Heart right ventricle (tissue), 16 donors: ENCODE results near the gene UTS2R. TPM values are rescaled to one million over a fixed set of nuclear protein-coding genes. Genes with fewer than 3 reads are reported as not detected.

Source experiments
- ATAC-seq, 8 donors: fragments of 200-7000 bp; cut with Tn5 transposase; one replicate each; pipeline ENCODE4 v1.9.1; 2020; ENCODE audit warnings: mild to moderate bottlenecking in 8 of 8, moderate library complexity in 8 of 8, moderate number of reproducible peaks in 1 of 8
- DNase-seq, 2 donors: peaks; one replicate each; pipeline ENCODE4 v3.0.0-alpha.2; 2020
- H3K27ac ChIP-seq, 10 donors: fragments of 200-600 bp; sonication (generic) in 2 of 10; one replicate each; pipeline versions ENCODE4 v1.5.0 to v1.8.0; 2020 to 2022; ENCODE audit warnings: mild to moderate bottlenecking in 3 of 10
- H3K27me3 ChIP-seq, 7 donors: fragments of 200-600 bp; one replicate each; pipeline ENCODE4 v1.8.0; 2021 to 2022; ENCODE audit warnings: mild to moderate bottlenecking in 2 of 7
- H3K36me3 ChIP-seq, 9 donors: fragments of 200-600 bp; sonication (generic) in 1 of 9; one replicate each; pipeline versions ENCODE4 v1.5.0 to v1.8.0; 2020 to 2022; ENCODE audit warnings: mild to moderate bottlenecking in 2 of 9
- H3K4me1 ChIP-seq, 9 donors: fragments of 200-600 bp; sonication (generic) in 1 of 9; one replicate each; pipeline versions ENCODE4 v1.5.0 to v1.8.0; 2020 to 2022; ENCODE audit warnings: mild to moderate bottlenecking in 4 of 9
- H3K4me3 ChIP-seq, 10 donors: fragments of 200-600 bp; sonication (generic) in 2 of 10; one replicate each; pipeline versions ENCODE4 v1.5.0 to v1.8.0; 2020 to 2022; ENCODE audit warnings: mild to moderate bottlenecking in 7 of 10, moderate library complexity in 2 of 10
- H3K9me3 ChIP-seq, 11 donors: fragments of 200-600 bp in 10 of 11; sonication (generic) in 2 of 11; one replicate each; pipeline versions ENCODE4 v1.5.0 to v1.8.0; 2013 to 2022; ENCODE audit warnings: mild to moderate bottlenecking in 2 of 11, control low read depth in 1 of 11, moderate library complexity in 1 of 11
- WGBS, 2 donors: extraction: QIAGEN DNeasy Blood & Tissue Kit; methylation state at CpG; one replicate each; pipeline ENCODE4 v1.1.7; 2013; ENCODE audit warnings: inconsistent platforms in 1 of 2; 5-methylcytosine and 5-hydroxymethylcytosine counted together
- intact Hi-C, 10 donors: fragments of 100-400 bp; cut with DNase I; formaldehyde crosslinking; loops; one replicate each; pipeline versions ENCODE4 v1.11.1 to v1.14.2; 2022
- polyA plus RNA-seq, 2 donors: library from polyadenylated mRNA; stranded (reverse); fragments of 200-250 nt; gene quantifications; one replicate each; pipeline ENCODE4 v1.2.3, GENCODE V29; 2013
- total RNA-seq, 10 donors: library from RNA; stranded (reverse); fragmentation: NEBNext Ultra II Directional in 3 of 10; extraction: Animal tissue kit (Norgen Biotek cat#: 25700) in 3 of 10; gene quantifications; one replicate each; pipeline versions ENCODE4 v1.2.1 to v1.2.4, GENCODE V29; 2021 to 2023
- TF ChIP-seq, protein P1 (sequence below), 9 donors: fragments of 200-600 bp; sonication (generic) in 2 of 9; IDR thresholded peaks; one replicate each; pipeline versions ENCODE4 v1.5.0 to v1.8.0; 2021 to 2022; ENCODE audit warnings: antibody characterized with exemption in 9 of 9, mild to moderate bottlenecking in 5 of 9, moderate library complexity in 1 of 9
- donor health status: Arrhythmogenic right ventricular cardiomyopathy.
- donor health status: ischemic (EF 13 %, LVEDD 7.1; RV severe dilation, severe dysfunction).
- donor health status: healthy with polysubstance abuse.
- donor health status: DM: no; HTN: yes; CAD: no.
- donor health status: DM: no; HTN: no; CAD: no.
- donor health status: ischemic (EF 25% LVEDD 6.9; RV normal size, moderate dysfunction).
- donor health status: ischemic (EF 25% LVEDD 5.7; RV mildly dilated, moderate dysfunction).
- donor health status: healthy.
- donor health status: DM: yes; HTN: yes; CAD: no.
- donor health status: Ischemic cardiomyopathy.
- donor health status: ischemic (EF 35%, LVEDD 5.7; RV mildly dilated, moderate dysfunction).
- donor health status: nonischemic (EF 11% LVEDD 7.7; RV severe dilation, severe dysfunction).
- donor health status: DM: yes; HTN: yes; CAD: no.
- donor health status: PGD.
- donor health status: ischemic (EF 29% LVEDD 5.4; RV normal size, mild dysfunction).
- donor health status: nonischemic (EF 23%, LVEDD 6.1; RV moderate dilation, normal function).

The UTS2R gene
- total and polyA plus RNA-seq, 12 donors = 0.04 to 5.9 (median 1.3) TPM; not detected in 1

DNA sequence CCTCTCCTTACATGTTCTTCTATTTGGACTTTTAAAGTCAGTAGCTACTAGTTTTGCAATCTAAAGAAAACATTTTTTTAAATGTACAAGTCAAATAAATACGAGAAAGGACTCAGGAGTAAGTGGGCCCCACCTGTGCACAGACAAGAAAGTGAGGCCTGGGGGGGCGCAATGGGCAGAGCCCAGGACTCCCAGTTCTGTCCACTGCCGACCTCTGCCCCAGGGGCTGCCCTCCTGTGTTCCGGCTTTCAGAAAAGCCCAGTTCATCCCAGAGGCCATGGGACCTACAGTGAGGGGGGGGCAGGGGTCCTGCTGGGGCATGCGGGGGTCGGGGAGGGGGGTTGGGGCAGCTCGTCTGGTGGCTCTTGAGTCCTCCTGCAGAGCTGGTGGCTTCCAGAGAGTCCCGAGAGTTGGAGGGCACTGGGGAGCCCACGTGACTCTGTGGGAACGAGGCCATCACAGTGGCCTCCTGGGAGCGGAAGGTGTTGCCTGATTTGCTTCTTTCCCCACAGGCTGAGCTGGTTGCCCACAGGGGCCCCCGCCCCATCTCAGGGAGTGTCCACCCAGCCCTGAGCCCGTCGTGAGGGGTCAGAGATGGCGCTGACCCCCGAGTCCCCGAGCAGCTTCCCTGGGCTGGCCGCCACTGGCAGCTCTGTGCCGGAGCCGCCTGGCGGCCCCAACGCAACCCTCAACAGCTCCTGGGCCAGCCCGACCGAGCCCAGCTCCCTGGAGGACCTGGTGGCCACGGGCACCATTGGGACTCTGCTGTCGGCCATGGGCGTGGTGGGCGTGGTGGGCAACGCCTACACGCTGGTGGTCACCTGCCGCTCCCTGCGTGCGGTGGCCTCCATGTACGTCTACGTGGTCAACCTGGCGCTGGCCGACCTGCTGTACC lies 2.4 kb downstream of the UTS2R start:
- WGBS, 2 donors = 84 to 87% methylated on average over 37 of the region's 37 CpGs
- Histone ChIP-seq H3K4me1 (peaks cover 0 to 29% (median 23%) of the 10 kb centered on the region in 9 donors), H3K36me3 (no peaks in the 10 kb centered on the region), H3K27ac (no peak overlapping the region), H3K4me3 (no peak overlapping the region), H3K9me3 (no peaks in the 10 kb centered on the region), H3K27me3 (peaks cover 13 to 94% (median 89%) of the 10 kb centered on the region in 7 donors)
- TF ChIP-seq, protein P1, sequence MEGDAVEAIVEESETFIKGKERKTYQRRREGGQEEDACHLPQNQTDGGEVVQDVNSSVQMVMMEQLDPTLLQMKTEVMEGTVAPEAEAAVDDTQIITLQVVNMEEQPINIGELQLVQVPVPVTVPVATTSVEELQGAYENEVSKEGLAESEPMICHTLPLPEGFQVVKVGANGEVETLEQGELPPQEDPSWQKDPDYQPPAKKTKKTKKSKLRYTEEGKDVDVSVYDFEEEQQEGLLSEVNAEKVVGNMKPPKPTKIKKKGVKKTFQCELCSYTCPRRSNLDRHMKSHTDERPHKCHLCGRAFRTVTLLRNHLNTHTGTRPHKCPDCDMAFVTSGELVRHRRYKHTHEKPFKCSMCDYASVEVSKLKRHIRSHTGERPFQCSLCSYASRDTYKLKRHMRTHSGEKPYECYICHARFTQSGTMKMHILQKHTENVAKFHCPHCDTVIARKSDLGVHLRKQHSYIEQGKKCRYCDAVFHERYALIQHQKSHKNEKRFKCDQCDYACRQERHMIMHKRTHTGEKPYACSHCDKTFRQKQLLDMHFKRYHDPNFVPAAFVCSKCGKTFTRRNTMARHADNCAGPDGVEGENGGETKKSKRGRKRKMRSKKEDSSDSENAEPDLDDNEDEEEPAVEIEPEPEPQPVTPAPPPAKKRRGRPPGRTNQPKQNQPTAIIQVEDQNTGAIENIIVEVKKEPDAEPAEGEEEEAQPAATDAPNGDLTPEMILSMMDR (IDR thresholded peaks at IDR 0.05) = no peak
- DNase-seq = no peak
- ATAC-seq = no peak
- intact Hi-C loops = no loop called here

DNA sequence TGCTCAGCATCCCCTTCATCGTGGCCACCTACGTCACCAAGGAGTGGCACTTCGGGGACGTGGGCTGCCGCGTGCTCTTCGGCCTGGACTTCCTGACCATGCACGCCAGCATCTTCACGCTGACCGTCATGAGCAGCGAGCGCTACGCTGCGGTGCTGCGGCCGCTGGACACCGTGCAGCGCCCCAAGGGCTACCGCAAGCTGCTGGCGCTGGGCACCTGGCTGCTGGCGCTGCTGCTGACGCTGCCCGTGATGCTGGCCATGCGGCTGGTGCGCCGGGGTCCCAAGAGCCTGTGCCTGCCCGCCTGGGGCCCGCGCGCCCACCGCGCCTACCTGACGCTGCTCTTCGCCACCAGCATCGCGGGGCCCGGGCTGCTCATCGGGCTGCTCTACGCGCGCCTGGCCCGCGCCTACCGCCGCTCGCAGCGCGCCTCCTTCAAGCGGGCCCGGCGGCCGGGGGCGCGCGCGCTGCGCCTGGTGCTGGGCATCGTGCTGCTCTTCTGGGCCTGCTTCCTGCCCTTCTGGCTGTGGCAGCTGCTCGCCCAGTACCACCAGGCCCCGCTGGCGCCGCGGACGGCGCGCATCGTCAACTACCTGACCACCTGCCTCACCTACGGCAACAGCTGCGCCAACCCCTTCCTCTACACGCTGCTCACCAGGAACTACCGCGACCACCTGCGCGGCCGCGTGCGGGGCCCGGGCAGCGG lies 3.2 kb downstream of the UTS2R start:
- Histone ChIP-seq H3K4me1 (peaks cover 0 to 29% (median 23%) of the 10 kb centered on the region in 9 donors), H3K36me3 (no peaks in the 10 kb centered on the region), H3K27me3 (peaks cover 13 to 93% (median 90%) of the 10 kb centered on the region in 7 donors), H3K4me3 (no peak overlapping the region), H3K27ac (no peak overlapping the region), H3K9me3 (no peaks in the 10 kb centered on the region)
- DNase-seq = no peak
- no peak for ATAC-seq
- intact Hi-C loops = no loop called here
- TF ChIP-seq, protein P1 (IDR thresholded peaks at IDR 0.05) = no peak
- 35 to 36% methylated on average over 71 to 79 of the region's 79 CpGs for WGBS, 2 donors

DNA sequence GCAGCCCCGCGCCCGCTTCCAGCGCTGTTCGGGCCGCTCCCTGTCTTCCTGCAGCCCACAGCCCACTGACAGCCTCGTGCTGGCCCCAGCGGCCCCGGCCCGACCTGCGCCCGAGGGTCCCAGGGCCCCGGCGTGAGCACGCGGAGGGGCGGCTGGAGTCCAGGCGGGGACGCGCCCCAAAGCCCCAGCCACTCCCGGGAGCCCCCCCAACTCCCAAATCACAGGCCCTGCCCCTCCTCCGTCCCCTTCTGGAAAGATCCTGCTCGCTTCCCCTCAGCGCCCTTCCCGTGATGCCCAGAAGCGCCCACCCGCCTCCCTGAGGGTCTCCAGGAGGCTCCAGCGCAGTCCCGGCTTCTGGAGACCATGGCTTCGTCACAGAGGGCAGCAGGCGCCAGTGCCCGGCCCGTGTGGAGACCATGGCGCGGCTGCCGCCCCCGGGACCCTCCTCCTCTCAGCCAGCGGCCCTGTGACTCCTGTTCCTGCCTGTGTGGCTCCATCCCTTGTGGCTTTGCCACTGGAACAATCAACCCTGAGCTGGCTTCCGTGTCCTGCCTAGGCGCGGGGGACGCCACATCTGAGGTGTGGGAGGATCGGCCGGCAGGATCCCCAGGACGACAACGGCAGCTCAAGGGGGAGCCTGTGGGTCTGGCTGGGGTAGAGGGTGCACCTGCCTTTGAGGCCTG lies 3.9 kb downstream of the UTS2R start:
- Histone ChIP-seq H3K4me3 (no peak overlapping the region), H3K27ac (no peak overlapping the region), H3K4me1 (peaks cover 0 to 23% (median 22%) of the 10 kb centered on the region in 9 donors), H3K27me3 (peaks cover 13 to 91% (median 86%) of the 10 kb centered on the region in 7 donors), H3K9me3 (no peaks in the 10 kb centered on the region), H3K36me3 (no peaks in the 10 kb centered on the region)
- TF ChIP-seq, protein P1 (IDR thresholded peaks at IDR 0.05) = no peak
- 51 to 52% methylated on average over 42 to 46 of the region's 46 CpGs for WGBS, 2 donors
- intact Hi-C loops = no loop called here
- DNase-seq (no peak), ATAC-seq (peak in 1 of 8 donors; percentile 23)
